MG63 (cell line): Measurements from ENCODE around the gene YBX1. TPM values are rescaled to one million over a fixed set of nuclear protein-coding genes. Genes with fewer than 3 reads are reported as not detected.

Experiments
- DNase-seq: peaks from one replicate; pipeline ENCODE4 v3.0.0-alpha.2; 2020
- H3K27me3 ChIP-seq: fragments of 250-450 bp; sonication (Bioruptor Pico); 2 replicates; pipeline ENCODE4 v1.5.1; 2020; ENCODE audit warnings: mild to moderate bottlenecking, moderate library complexity
- H3K36me3 ChIP-seq: fragments of 250-450 bp; sonication (Bioruptor Pico); 2 replicates; pipeline ENCODE4 v1.5.1; 2020; ENCODE audit warnings: mild to moderate bottlenecking, moderate library complexity
- H3K4me3 ChIP-seq: fragments of 250-450 bp; sonication (Bioruptor Pico); 2 replicates; pipeline ENCODE4 v1.5.1; 2020; ENCODE audit warnings: mild to moderate bottlenecking, moderate library complexity
- H3K9me3 ChIP-seq: fragments of 250-450 bp; sonication (Bioruptor Pico); 2 replicates; pipeline ENCODE4 v1.5.1; 2020; ENCODE audit warnings: mild to moderate bottlenecking, moderate library complexity
- total RNA-seq: library from RNA; depleted of rRNA; stranded (reverse); fragments of >200 nt; shearing (Covaris generic); gene quantifications from 2 replicates; pipeline ENCODE4 v1.2.3, GENCODE V29; 2014; ENCODE audit warnings: low replicate concordance

Gene YBX1
- total RNA-seq, 1 experiment from 2014 or later: 1,830 TPM

DNA sequence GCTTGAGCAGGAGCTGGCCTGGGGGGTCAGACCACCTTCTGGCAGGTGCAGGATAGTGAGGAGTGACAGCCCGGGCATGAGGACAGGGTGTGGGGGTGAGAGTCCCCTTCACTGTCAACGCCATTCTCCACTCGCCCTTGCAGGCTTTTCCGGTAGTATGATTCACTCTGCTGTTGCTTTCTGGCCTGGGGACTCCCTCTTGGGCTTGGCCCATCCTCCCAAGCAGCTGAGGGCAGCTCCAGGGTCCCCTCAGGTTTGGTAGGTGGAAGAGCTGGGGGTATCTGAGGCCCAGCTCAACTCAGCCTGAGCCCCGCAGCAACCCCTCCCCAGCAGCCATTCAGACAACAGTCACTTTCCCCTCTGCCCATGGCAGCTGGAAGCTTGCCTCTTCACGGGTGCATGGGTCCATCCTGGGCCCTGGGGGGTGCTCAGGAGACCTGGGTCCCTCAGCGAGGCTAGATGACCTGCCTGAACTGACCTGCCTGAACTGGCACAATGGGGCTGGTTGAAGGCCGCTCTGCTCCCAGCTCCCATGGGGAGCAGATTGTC is 56.5 kb downstream of the YBX1 start:
- H3K9me3 ChIP-seq: no peaks in the 10 kb centered on the region
- no peaks in the 10 kb centered on the region for H3K36me3 ChIP-seq
- H3K4me3 ChIP-seq: no peak overlapping the region
- no peaks in the 10 kb centered on the region for H3K27me3 ChIP-seq
- no peak for DNase-seq

DNA sequence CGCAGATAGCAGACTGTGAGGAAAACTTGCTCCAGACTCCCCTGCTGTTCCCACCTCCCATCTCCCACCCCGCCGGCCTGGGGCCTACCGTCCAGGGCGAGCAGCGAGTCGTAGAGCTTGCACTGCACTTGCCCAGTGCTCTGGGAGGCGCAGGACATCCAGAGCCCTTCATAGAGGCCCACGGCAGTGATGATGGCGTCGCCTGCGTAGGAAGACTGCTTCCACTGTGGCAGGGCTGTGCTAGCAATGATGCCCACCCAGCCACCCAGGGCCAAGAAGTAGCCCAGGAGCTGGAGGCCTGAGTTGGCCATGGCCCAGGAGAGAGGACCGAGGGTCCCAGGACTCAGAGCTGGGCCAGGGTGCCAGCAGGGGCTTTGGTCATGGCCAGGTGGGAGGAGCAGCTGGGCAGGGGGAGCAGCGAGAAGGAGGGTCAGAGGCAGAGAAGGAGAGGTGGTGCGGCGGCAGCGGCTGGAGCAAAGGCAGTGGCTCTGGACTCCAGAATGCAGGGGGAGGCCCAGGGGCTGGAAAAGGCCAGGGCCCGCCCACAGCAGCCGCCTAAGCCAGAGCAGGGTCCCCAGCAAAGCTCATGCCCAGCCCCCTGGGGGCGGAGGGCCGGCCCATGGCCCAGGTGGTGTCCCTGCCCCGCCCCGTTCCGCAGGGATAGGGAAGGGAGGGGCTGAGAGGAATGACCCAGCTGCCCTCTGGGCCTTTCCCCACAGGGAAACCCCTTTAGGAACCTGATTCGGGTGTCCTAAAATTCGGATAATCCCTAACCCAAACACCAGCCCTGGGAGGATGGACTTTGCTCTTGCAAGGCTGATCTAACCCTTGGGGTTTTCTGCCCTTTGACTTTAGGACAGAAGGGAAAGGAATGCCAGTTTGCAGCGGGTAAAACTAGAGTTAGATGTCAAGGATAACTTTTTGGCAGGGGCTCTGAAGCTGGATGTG is 57.8 kb downstream of the YBX1 start, which contains the start of gene CLDN19:
CLDN19 (minus strand) TSS at position 484 of the 948 bp plus-strand sequence; CDS start at position 311, 173 bp downstream.
- Histone ChIP-seq H3K4me3 (no peak within 1 kb of the TSS), H3K27me3 (no peaks in the 10 kb centered on the region), H3K9me3 (no peaks in the 10 kb centered on the region), H3K36me3 (no peaks in the 10 kb centered on the region)
- DNase-seq: no peak

DNA sequence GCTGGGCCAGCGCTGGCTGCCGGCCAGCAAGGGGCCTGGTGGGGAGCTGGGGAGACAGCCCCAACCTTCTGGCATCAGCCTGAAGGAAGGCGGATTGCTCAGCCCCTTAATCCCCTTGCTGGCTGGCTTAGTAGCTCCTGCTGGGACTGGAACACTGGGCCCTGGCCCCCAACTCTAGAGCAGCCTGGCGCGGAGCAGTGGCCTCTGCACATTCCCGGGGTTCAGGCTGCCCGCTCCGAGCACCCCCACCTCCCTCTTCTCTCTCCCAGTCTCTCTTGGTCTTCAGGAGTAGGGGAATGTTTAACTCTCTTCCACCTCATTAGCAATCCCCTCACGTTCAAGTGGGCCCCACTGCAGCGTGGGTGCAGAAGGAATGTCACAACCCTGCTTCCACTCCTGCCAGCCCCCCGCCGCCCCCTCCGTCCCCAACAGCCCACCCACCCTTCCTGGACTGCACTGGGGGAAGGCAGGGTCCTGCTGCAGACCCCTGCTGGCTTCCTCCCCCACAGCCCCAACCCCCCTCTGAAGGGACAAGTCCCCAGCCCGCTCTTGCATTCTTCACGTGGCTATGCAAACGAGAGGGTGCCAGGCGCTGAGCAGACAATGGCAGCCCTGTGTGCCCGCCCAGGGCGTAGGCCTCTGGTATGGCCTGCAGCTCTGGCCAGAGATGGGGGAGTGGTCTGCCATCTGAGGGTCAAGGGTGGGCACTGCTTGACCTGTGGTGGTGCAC is 58.8 kb downstream of the YBX1 start:
- DNase-seq: no peak
- no peaks in the 10 kb centered on the region; the same call in 1 of the 2 replicates for H3K36me3 ChIP-seq
- H3K27me3 ChIP-seq: no peaks in the 10 kb centered on the region
- H3K9me3 ChIP-seq: no peaks in the 10 kb centered on the region
- H3K4me3 ChIP-seq: no peak overlapping the region

DNA sequence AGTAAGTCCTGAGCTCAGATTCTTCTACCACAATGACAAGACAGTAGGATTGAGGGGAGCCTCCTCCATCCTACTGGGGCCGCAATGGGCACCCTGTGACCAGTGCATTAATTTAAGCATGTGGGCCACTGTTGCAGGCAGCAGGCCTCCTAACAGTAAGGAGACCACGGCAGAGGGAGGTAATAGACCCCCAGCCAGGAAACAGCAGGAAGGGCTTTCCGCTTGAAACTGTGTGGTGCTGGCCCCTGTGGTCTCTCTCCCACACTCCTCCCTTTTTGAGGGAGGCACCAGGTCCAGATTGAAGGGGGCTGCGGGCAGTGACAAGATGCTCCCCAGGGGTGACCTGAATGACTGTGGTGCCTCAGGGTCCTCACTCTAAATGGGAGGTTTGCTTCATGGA is 59.5 kb downstream of the YBX1 start:
- Histone ChIP-seq H3K4me3 (no peak overlapping the region), H3K9me3 (no peaks in the 10 kb centered on the region), H3K27me3 (no peaks in the 10 kb centered on the region), H3K36me3 (peaks cover 2% of the 10 kb centered on the region; the same call in 1 of the 2 replicates)
- DNase-seq: no peak

DNA sequence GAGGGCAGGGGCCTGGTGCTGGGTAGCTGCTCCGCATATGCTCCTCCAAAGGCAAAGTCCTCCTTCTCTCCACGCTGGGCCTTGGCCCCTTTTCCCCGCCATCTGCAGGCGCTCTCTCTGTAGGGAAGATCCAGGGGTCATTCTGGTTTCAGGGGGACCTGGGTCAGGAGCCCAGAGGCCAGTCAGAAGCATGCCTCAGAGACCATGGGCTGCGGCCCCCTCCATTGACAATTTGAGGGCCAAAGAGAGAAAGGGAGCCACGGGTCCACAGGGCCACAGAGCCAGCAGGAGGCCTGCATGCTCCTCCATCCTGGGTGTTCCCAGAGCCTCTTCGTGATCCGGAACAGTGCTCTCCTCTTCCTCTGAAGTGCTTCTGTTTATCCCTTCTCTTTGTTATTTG is 59.9 kb downstream of the YBX1 start:
- no peaks in the 10 kb centered on the region for H3K27me3 ChIP-seq
- H3K36me3 ChIP-seq: peaks cover 6% of the 10 kb centered on the region
- H3K9me3 ChIP-seq: no peaks in the 10 kb centered on the region
- no peak overlapping the region for H3K4me3 ChIP-seq
- no peak for DNase-seq

DNA sequence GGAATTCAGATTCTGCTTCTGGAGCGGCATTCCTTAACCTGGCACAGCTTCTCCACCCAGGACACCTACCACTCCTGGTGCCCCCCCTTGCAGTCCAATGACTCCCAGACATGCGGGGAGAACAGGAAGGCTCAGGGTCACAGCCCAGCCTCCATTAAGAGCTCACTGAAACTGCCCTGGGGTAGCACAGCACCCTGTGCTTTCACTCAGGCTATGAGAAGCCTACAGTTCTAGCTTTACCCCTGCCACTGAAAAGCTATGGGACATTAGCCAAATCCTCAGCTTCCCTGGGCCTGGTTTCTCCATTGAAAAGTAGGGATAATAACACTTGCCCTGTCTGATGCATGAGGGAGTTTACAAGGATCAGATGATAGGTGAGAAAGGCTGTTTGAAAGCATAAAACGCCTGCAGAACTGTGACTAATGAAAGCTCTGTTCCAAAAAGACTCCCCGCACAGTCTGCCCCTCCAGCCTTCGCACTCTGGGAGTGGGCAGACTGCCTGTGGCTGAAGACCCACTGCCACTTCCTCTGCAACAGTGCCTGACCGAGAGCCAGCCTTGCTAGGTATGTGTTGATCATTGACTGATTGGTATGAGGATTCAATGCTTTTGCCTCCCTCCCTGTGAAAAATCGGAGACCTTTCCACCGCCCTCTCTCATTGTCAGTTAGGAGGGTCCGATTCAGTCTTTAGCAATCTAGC is 60.5 kb downstream of the YBX1 start:
- H3K4me3 ChIP-seq: no peak overlapping the region
- no peaks in the 10 kb centered on the region for H3K9me3 ChIP-seq
- H3K27me3 ChIP-seq: no peaks in the 10 kb centered on the region
- DNase-seq: no peak
- H3K36me3 ChIP-seq: peaks cover 11% of the 10 kb centered on the region

DNA sequence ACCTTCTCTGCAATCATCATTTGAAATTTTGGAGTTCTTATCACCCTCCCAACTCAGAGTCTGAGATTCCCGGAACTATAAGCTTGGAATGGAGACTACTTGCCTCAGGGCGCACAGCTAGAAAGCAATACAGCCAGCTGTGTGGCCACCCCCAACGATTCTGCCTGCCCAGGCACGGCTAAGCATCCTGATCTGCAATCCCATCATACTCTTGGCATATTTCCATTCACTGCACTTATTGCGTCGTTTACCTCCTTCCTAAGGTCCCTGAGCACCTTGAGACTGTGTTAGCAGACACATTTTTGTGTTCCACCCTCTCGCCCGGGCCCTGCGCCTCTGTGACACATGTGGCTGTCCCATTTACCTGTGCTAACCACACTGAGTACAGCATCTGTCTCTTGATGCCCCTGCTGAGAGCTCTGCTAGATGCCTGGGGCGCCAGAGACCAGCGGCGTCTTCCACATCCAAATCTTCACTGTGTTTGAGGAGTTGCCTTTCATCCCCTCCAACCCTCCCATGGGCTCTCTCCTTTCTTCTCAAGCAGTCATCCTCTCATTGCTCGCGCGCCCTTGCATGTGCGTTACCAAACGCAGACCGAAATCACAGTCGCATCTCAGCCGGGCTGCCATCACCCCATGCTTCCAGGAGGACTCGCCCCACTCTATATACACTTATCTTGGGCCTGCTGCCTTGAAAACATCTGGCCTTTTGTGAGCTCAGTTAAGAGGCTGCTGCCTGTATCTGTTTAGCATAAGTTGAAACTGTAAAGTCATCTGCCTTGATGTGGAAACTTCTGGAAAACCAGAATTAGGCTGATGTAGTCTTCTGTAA is 61.3 kb downstream of the YBX1 start:
- H3K9me3 ChIP-seq: no peaks in the 10 kb centered on the region
- no peak for DNase-seq
- H3K36me3 ChIP-seq: peaks cover 15% of the 10 kb centered on the region
- H3K4me3 ChIP-seq: no peak overlapping the region
- H3K27me3 ChIP-seq: no peaks in the 10 kb centered on the region

DNA sequence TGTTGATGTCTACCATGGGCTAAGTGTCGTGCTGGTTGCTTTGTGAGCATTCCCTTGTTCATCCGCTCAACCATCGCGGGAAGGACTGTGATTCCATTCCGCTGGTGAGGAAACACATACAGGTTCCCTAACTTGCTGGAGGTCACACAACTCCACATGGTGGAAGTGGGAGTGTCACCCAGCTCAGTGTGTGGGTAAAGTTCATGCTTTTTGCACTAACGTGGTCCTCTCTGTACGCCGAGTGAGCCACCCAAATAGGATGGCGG is 61.9 kb downstream of the YBX1 start:
- H3K9me3 ChIP-seq: no peaks in the 10 kb centered on the region
- DNase-seq: no peak

DNA sequence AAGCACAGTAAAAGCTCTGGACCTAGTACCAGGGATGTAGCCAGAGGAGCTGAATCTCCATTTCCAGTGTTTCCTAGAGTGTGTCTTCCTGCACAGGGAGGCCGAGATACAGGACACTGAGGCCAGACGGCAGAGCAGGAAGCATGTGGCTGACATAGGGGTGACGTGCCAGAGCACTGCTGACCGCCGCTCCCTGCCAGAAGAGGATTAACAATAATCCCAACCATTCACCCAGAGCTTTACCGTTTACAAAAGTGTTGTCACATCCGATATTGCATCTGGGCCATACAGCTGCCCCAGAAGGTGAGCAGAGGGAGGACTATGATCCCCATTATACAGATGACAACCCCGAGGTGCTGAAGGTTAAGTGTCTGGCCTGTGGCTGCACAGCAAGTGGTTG is 63.6 kb downstream of the YBX1 start:
- Histone ChIP-seq H3K36me3 (peaks cover 20% of the 10 kb centered on the region), H3K4me3 (no peak overlapping the region), H3K9me3 (no peaks in the 10 kb centered on the region), H3K27me3 (no peaks in the 10 kb centered on the region)
- no peak for DNase-seq

More for the DNA sequence above, 61.9 kb downstream of the YBX1 start:
- Histone ChIP-seq H3K27me3 (no peaks in the 10 kb centered on the region), H3K36me3 (peaks cover 15% of the 10 kb centered on the region), H3K4me3 (no peak overlapping the region)

DNA sequence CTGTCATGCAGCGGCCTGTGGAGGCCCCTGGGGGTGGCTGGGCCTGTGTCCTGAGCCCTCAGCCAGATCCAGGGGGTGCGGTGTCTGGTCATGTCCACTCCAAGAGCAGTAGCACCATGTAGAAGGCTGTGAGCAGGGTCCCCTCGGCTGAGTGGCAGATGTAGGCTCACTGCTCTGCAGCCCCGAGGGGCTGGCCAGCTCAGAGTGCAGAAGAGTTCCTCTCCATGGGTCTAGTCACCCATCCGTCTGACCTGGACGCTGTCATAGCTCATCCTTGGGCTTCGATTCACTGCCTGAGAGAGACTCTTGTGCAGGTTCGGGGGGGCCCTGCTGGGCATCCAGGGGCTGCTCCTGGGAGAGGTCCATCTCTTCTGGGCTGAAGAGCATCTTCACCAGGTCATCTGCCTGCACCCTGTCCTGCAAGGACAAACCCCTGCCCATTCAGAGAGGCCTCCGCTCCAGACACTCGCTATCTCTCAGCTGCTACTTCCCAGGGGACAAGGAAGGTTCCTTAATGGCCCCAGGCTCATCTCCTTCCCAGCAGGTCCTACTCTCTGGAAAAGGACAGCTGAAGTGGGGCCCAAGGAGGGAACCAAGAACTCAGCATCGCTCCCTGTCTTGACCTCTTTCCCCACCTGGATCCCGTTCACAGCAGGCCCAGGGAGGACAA is 64.4 kb downstream of the YBX1 start:
- H3K9me3 ChIP-seq: no peaks in the 10 kb centered on the region
- no peaks in the 10 kb centered on the region for H3K27me3 ChIP-seq
- peaks cover 20% of the 10 kb centered on the region for H3K36me3 ChIP-seq
- no peak for DNase-seq
- H3K4me3 ChIP-seq: no peak overlapping the region

DNA sequence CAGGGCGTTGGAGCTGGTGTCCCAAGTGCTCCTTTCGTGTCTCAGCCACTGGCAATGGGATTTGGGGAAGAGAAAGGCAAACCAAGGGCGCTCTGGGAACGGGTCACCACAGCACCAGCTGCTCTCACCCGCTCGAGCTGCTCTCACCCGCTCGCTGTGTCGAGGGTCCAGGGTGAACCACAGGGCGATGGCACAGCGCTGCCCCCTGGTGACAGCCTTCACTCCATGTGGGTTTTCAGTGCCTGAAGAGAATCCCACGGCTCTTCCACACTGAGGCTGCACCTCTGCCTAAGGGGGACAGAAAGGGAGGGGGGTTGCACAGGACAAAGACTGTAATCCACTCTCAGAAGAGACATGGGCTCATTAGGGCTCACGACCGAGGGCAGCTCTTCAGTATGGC is 64.9 kb downstream of the YBX1 start:
- H3K4me3 ChIP-seq: no peak overlapping the region
- H3K27me3 ChIP-seq: no peaks in the 10 kb centered on the region
- no peaks in the 10 kb centered on the region for H3K9me3 ChIP-seq
- no peak for DNase-seq
- peaks cover 25% of the 10 kb centered on the region for H3K36me3 ChIP-seq

DNA sequence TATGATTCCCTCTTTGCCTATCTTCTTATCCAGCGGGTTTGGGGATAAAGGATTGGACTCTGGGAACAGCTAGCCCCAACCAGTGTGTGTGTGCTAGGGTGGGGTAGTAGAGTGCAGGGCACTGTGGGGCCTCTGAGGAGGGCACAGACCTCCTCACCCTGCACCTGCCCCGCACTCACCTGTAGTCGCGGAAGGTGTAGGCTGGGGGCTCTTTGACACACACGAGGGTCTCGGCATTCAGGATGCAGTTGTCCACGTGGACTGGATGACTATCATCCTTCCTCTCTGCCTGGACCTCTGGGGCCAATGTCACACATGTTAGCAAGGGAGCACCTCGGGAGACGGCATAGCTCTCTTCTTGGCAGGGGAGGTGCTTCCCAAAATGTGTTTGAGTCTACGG is 65.8 kb downstream of the YBX1 start:
- peaks cover 34% of the 10 kb centered on the region for H3K36me3 ChIP-seq
- no peaks in the 10 kb centered on the region for H3K9me3 ChIP-seq
- no peak for DNase-seq
- no peak overlapping the region for H3K4me3 ChIP-seq
- H3K27me3 ChIP-seq: no peaks in the 10 kb centered on the region

DNA sequence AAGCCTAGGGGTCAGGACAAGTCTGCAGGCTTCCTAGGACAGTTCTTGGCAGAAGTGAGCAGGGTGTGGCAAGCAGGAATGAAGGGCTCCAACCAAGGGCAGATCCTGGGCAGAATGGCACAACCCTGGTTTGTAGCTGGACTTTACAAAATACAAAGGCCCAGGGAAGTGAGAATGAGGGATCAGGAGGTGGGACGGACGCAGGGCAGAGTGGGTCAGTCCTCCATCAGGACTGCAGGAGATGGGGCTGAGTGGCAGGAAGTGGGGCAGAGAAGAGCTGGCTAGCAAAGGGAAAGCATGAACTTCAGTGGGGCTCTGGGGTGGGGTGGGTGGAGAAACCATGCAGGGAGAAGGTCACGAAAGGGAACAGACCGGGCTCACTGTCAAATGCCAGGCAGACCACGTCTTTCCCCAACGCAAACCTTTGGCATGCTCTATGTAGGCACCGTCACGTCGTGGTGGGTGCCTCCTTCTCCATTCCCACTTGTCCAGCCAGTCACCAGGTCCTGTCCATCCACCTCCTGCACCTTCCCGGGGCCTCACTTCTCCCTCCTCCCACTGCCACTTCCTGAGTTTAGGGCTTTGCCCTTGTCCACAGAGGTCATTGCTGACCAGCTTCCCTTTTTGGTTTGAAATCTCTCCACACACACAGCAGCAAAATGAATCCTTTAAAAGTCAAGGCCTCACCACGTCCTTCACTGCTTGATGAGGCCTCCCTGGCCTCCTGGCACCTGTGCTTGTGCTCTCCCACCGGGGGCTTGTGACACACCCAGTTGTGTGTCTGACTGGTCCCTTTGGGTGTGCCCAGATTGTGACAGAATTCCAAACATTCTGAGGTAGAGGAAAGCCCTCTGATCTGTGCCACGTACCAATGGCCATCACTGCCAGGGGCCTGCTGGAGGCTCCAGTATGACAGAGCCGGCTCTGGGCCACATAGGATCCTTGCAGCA is 66.5 kb downstream of the YBX1 start:
- DNase-seq: no peak
- no peak overlapping the region for H3K4me3 ChIP-seq
- no peaks in the 10 kb centered on the region for H3K9me3 ChIP-seq
- no peaks in the 10 kb centered on the region for H3K27me3 ChIP-seq
- H3K36me3 ChIP-seq: peaks cover 42% of the 10 kb centered on the region

DNA sequence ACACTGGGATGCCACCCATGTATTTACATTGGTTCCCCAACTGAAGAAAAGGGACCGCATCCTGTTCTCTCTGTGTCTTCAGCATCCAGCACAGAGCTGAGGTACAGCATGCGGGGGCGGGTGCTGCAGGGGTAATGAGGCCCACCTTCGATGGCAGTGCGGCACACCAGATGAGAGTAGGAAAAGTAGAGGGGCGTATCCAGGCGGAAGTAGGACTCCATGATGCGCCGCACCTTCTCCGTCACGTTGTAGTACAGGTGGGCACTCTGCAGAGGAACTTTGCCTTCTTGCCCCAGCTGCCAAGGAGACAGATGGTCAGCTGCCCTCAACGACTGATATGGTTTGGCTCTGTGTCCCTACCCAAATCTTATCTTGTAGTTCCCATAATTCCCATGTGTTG is 67.8 kb downstream of the YBX1 start:
- Histone ChIP-seq H3K4me3 (no peak overlapping the region), H3K27me3 (no peaks in the 10 kb centered on the region), H3K36me3 (peaks cover 53% of the 10 kb centered on the region), H3K9me3 (no peaks in the 10 kb centered on the region)
- no peak for DNase-seq
